Left lung (tissue), 10 donors: ENCODE measurements around the gene TRAPPC14. TPM values are rescaled to one million over a fixed set of nuclear protein-coding genes. Genes with fewer than 3 reads are reported as not detected.
A peak's percentile ranks its signal among the peaks of the same experiment; 100 is the strongest.

ENCODE experiments used
- ATAC-seq: fragments of 200-7000 bp; cut with Tn5 transposase; one replicate; pipeline ENCODE4 v1.9.1; 2020; ENCODE audit warnings: moderate library complexity
- DNase-seq, 4 donors: peaks; one replicate each; pipeline ENCODE4 v3.0.0-alpha.2; 2013 to 2020
- H3K27ac ChIP-seq, 2 donors: fragments of 200-600 bp; sonication (generic) in 1 of 2; one replicate each; pipeline versions ENCODE4 v1.5.0 to v1.8.0; 2020 to 2021
- H3K27me3 ChIP-seq, 2 donors: fragments of 200-600 bp; sonication (generic) in 1 of 2; one replicate each; pipeline versions ENCODE4 v1.5.0 to v1.8.0; 2020 to 2021
- H3K36me3 ChIP-seq, 2 donors: fragments of 200-600 bp; sonication (generic) in 1 of 2; one replicate each; pipeline versions ENCODE4 v1.5.0 to v1.8.0; 2020 to 2021
- H3K4me1 ChIP-seq, 2 donors: fragments of 200-600 bp; one replicate each; pipeline ENCODE4 v1.8.0; 2021
- H3K4me3 ChIP-seq, 2 donors: fragments of 200-600 bp; sonication (generic) in 1 of 2; one replicate each; pipeline versions ENCODE4 v1.5.0 to v1.8.0; 2020 to 2021; ENCODE audit warnings: mild to moderate bottlenecking in 1 of 2
- H3K9me3 ChIP-seq, 2 donors: fragments of 200-600 bp; sonication (generic) in 1 of 2; one replicate each; pipeline versions ENCODE4 v1.5.0 to v1.8.0; 2020 to 2021
- CTCF ChIP-seq, 2 donors: fragments of 200-600 bp; sonication (generic) in 1 of 2; IDR thresholded peaks; one replicate each; pipeline versions ENCODE4 v1.5.0 to v1.8.0; 2021; ENCODE audit warnings: antibody characterized with exemption in 2 of 2
- intact Hi-C, 2 donors: fragments of 100-400 bp; cut with DNase I; formaldehyde crosslinking; loops; one replicate each; pipeline versions ENCODE4 v1.11.2 to v1.14.2; 2022
- polyA plus RNA-seq, 6 donors: library from polyadenylated mRNA; unstranded; fragments of 120-200 nt; gene quantifications; one replicate each; pipeline ENCODE4 v1.2.1, GENCODE V29; 2013; ENCODE audit not compliant: insufficient read length in 6 of 6
- total RNA-seq, 2 donors: library from RNA; stranded (reverse); fragmentation: NEBNext Ultra II Directional; extraction: Animal tissue kit (Norgen Biotek cat#: 25700); gene quantifications; one replicate each; pipeline ENCODE4 v1.2.1, GENCODE V29; 2021
- donor health status: DM: no; HTN: yes; CAD: no.
- donor health status: DM: no; HTN: no; CAD: no.

The TRAPPC14 gene
- total and polyA plus RNA-seq, 8 donors = 16.0 to 30.1 (median 19.5) TPM

DNA sequence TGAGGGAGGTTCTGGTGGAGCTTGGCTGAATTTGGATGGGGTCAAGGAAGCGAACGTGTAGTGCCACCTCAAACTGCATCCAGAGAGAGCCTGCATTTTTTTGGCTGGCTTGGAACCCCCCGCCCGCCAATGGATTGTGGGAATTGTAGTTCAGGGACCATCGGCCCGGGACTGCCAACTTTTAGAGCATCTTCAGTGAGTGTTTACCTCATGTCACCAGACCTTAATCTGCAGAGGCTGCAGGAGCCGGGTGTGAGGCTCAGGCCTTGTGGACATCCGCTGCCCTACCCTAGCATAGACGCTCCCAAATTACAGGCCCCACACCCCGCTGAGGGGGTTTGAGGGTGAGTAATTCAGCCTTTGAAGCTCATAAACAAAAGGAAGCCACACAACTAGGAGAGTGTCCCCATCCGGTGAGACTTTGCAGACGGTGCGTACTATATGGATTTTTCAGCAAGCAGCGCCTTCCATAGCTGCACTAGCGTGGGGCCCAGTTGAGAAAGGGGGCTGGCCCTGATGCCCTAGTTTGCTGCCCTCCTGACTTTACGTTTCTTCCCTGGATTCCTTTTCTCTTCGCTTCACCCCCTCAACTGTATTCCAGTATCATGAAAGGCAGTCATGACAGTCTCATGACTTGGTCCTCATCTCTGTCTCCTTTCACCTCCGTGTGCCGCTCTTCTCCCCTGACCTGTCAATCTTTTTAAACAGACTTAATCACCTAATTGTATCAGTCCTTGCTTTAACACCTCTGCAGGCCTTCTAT, 38.4 kb downstream of the TRAPPC14 start:
- Histone ChIP-seq H3K4me3 (peak overlapping the region; percentile 83 to 89), H3K4me1 (peaks cover 14 to 29% of the 10 kb centered on the region in 2 donors), H3K9me3 (no peaks in the 10 kb centered on the region), H3K36me3 (no peaks in the 10 kb centered on the region), H3K27me3 (no peaks in the 10 kb centered on the region), H3K27ac (peak overlapping the region; percentile 84 to 88)
- ATAC-seq (peak; percentile 70), DNase-seq (peak in 2 of 4 donors; percentile 52 to 65)
- no peak for TF ChIP-seq CTCF (IDR thresholded peaks at IDR 0.05)
- intact Hi-C loops = no loop called here

GRCh38 chr7:100119072-100119969, 39.2 kb downstream of the TRAPPC14 start, which contains the start of the genes CNPY4 and TAF6:
Gene CNPY4, plus strand, starts transcription at chr7:100119634. Its CDS starts 111 bp downstream, at chr7:100119745.
Gene TAF6, minus strand, starts transcription at chr7:100119358. Its CDS starts 5,149 bp downstream, at chr7:100114209.
- ATAC-seq (peak; percentile 96), DNase-seq (peak; percentile 95 to 98 (median 97))
- Histone ChIP-seq H3K9me3 (no peaks in the 10 kb centered on the region), H3K27me3 (no peaks in the 10 kb centered on the region), H3K36me3 (no peaks in the 10 kb centered on the region), H3K27ac (peak within 1 kb of the TSS; percentile 84 to 88), H3K4me3 (peak within 1 kb of the TSS; percentile 83 to 89), H3K4me1 (peaks cover 14 to 21% of the 10 kb centered on the region in 2 donors)
- intact Hi-C loops = no loop called here
- peak in 1 of 2 donors; percentile 8 for TF ChIP-seq CTCF (IDR thresholded peaks at IDR 0.05)

DNA sequence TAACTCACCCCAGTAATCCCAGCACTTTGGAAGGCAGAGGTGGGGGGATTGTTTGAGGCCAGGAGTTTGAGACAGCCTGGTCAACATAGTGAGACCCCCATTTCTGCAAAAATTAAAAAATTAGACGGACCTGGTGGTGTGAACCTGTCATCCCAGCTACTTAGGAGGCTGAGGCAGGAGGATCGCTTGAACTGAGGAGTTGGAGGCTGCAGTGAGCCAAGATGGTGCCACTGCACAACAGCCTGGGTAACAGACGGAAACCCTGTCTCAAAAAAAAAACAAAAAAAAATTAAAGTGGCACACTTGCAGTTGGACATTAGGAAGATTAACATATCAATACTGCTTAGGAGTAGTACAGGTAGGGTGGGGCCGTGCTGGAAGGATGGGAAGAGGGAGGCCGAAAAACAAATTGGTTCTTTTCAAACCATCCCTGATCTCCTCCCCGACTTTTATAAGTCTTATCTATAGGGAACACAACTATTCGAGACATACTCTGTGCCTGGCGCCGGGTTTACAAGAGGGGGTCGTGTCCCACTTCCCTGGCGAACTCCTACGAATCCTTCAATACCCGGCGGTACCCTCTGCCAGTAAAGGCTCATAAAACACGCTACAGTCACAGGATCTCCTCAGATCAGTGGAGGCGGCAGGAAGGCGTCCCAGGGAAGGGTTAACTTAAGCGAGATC, 40.0 kb downstream of the TRAPPC14 start:
- Histone ChIP-seq H3K4me1 (peaks cover 14 to 21% of the 10 kb centered on the region in 2 donors), H3K9me3 (no peaks in the 10 kb centered on the region), H3K4me3 (peak overlapping the region; percentile 83 to 89), H3K27me3 (no peaks in the 10 kb centered on the region), H3K27ac (peak overlapping the region in 1 of 2 donors; percentile 88), H3K36me3 (peaks cover 0 to 8% of the 10 kb centered on the region in 2 donors)
- intact Hi-C loops = no loop called here
- DNase-seq = no peak
- ATAC-seq = no peak
- TF ChIP-seq CTCF (IDR thresholded peaks at IDR 0.05) = no peak

GRCh38 chr7:100115026-100115425, 43.5 kb downstream of the TRAPPC14 start:
- no peak overlapping the region for H3K27ac ChIP-seq
- intact Hi-C loops = no loop called here
- no peak for TF ChIP-seq CTCF (IDR thresholded peaks at IDR 0.05)

More at GRCh38 chr7:100115026-100115425, 43.5 kb downstream of the TRAPPC14 start:
- ATAC-seq (no peak), DNase-seq (no peak)
- no peaks in the 10 kb centered on the region for H3K27me3 ChIP-seq
- H3K4me1 ChIP-seq = peaks cover 7 to 14% of the 10 kb centered on the region in 2 donors
- H3K36me3 ChIP-seq = peaks cover 0 to 43% of the 10 kb centered on the region in 2 donors
- H3K9me3 ChIP-seq = no peaks in the 10 kb centered on the region
- no peak overlapping the region for H3K4me3 ChIP-seq
